SKM-1 (cell line): ENCODE results near the gene VPS8.
"Not testable (repeated sequence)": the region's sequence is repeated elsewhere in the genome, so short reads cannot be mapped to it uniquely, and the experiment has no call there.

Source experiments
- DNase-seq: peaks from one replicate; lab custom pipeline; 2025; ENCODE audit not compliant: unreplicated experiment; lab: John Stamatoyannopoulos, UW

VPS8 gene

GRCh38 chr3:184850201-184850600 is 38.2 kb downstream of the VPS8 start:
- DNase-seq, result no peak

- DNase-seq, result no peak
These were observed 45.1 kb downstream of the VPS8 start for GRCh38 chr3:184857099-184857498.

- no peak for DNase-seq
These were observed 52.0 kb downstream of the VPS8 start for GRCh38 chr3:184864000-184864399.

- DNase-seq, result no peak
These were observed 56.5 kb downstream of the VPS8 start for GRCh38 chr3:184868477-184868876.

GRCh38 chr3:184872200-184872599 is 60.2 kb downstream of the VPS8 start:
- DNase-seq, result no peak

- DNase-seq, result no peak
These were observed 61.2 kb downstream of the VPS8 start for GRCh38 chr3:184873141-184873540.

- peak; percentile 22 for DNase-seq
These were observed 63.0 kb downstream of the VPS8 start for GRCh38 chr3:184874709-184875644.

- DNase-seq, result no peak
These were observed 68.5 kb downstream of the VPS8 start for GRCh38 chr3:184880276-184881019.

- DNase-seq, result no peak
These were observed 72.5 kb downstream of the VPS8 start for GRCh38 chr3:184884359-184885017.

GRCh38 chr3:184885112-184885511 is 73.1 kb downstream of the VPS8 start:
- DNase-seq, result no peak

- no peak for DNase-seq
These were observed 75.6 kb downstream of the VPS8 start for GRCh38 chr3:184887574-184887973.

- DNase-seq, result no peak
These were observed 77.4 kb downstream of the VPS8 start for GRCh38 chr3:184889312-184889904.

GRCh38 chr3:184894051-184894450 is 82.1 kb downstream of the VPS8 start:
- no peak for DNase-seq

GRCh38 chr3:184895350-184895749 is 83.4 kb downstream of the VPS8 start:
- no peak for DNase-seq

GRCh38 chr3:184896336-184896735 is 84.4 kb downstream of the VPS8 start:
- DNase-seq, result no peak

- DNase-seq, result no peak
These were observed 88.1 kb downstream of the VPS8 start for GRCh38 chr3:184899953-184900595.

GRCh38 chr3:184907031-184907430 is 95.1 kb downstream of the VPS8 start:
- not testable (repeated sequence) for DNase-seq

GRCh38 chr3:184907681-184908649 is 96.0 kb downstream of the VPS8 start:
- no peak for DNase-seq

GRCh38 chr3:184908859-184909258 is 96.9 kb downstream of the VPS8 start:
- no peak for DNase-seq

GRCh38 chr3:184910664-184911063 is 98.7 kb downstream of the VPS8 start:
- no peak for DNase-seq
